Brain pericyte (primary cell): ENCODE measurements around the gene MASP2.
"Not testable (repeated sequence)": the region's sequence is repeated elsewhere in the genome, so short reads cannot be mapped to it uniquely, and the experiment has no call there.

Experiments used
- DNase-seq: peaks from one replicate; pipeline ENCODE4 v3.0.0-alpha.2; 2012; ENCODE audit warnings: low read depth, low spot score

MASP2 gene

GRCh38 chr1:11058595-11059154 is 11.6 kb upstream of the MASP2 start:
- DNase-seq: no peak

- DNase-seq: no peak
Measured at GRCh38 chr1:11058026-11058425, 11.0 kb upstream of the MASP2 start.

GRCh38 chr1:11057477-11057876 is 10.4 kb upstream of the MASP2 start:
- DNase-seq: no peak

GRCh38 chr1:11056504-11056903 is 9.5 kb upstream of the MASP2 start:
- no peak for DNase-seq

GRCh38 chr1:11055676-11056075 is 8.6 kb upstream of the MASP2 start:
- DNase-seq: no peak

GRCh38 chr1:11054666-11055065 is 7.6 kb upstream of the MASP2 start:
- DNase-seq: no peak

- no peak for DNase-seq
Measured at GRCh38 chr1:11054181-11054580, 7.1 kb upstream of the MASP2 start.

- no peak for DNase-seq
Measured at GRCh38 chr1:11053758-11054137, 6.7 kb upstream of the MASP2 start.

- no peak for DNase-seq
Measured at GRCh38 chr1:11052839-11053757, 6.1 kb upstream of the MASP2 start.

GRCh38 chr1:11051781-11052511 is 4.9 kb upstream of the MASP2 start:
- DNase-seq: no peak

GRCh38 chr1:11051121-11051520 is 4.1 kb upstream of the MASP2 start:
- not testable (repeated sequence) for DNase-seq

- no peak for DNase-seq
Measured at GRCh38 chr1:11046270-11046566, 821 bp downstream of the MASP2 start.

- DNase-seq: no peak
Measured at GRCh38 chr1:11045428-11046269, 1.4 kb downstream of the MASP2 start.

- DNase-seq: no peak
Measured at GRCh38 chr1:11044849-11045427, 2.1 kb downstream of the MASP2 start.

GRCh38 chr1:11044086-11044848 is 2.8 kb downstream of the MASP2 start:
- DNase-seq: no peak

- DNase-seq: no peak
Measured at GRCh38 chr1:11042995-11043874, 3.8 kb downstream of the MASP2 start.

GRCh38 chr1:11042065-11042464 is 5.0 kb downstream of the MASP2 start:
- DNase-seq: no peak

- DNase-seq: no peak
Measured at GRCh38 chr1:11041048-11041447, 6.0 kb downstream of the MASP2 start.

GRCh38 chr1:11040105-11040429 is 7.0 kb downstream of the MASP2 start:
- DNase-seq: not testable (repeated sequence)
